ENCODE results near the gene UROS.
A peak's percentile ranks its signal among the peaks of the same experiment; 100 is the strongest.

Gene UROS

GRCh38 chr10:125788156-125789034 is 34.7 kb downstream of the UROS start:
- DNase-seq (ENCODE audit: low spot score) = no peak

- DNase-seq (ENCODE audit: low spot score) = no peak
These were observed 37.3 kb downstream of the UROS start for GRCh38 chr10:125785791-125786190.

DNA sequence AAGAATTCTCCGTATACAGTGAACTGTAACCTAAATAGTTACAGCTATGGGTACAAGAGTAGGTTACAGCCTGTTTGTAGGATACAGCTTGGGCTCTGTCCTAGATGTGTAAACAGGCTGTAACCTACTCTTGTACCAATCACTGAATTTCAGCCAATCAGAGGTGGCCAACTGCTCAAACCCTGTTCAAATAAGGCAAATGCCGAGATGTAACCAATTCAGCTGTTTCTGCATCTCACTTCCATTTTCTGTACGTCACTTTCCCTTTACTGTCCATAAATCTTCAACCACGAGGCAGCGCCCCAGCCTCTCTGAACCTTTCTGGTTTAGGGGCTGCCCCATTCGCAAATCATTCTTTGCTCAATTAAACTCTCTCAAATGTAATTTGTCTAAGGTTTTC is 39.1 kb downstream of the UROS start:
- DNase-seq (ENCODE audit: low spot score) = no peak

GRCh38 chr10:125783408-125783807 is 39.6 kb downstream of the UROS start:
- no peak for DNase-seq (ENCODE audit: low spot score)

- no peak for DNase-seq (ENCODE audit: low spot score)
These were observed 40.4 kb downstream of the UROS start for GRCh38 chr10:125782616-125783015.

- no peak for DNase-seq (ENCODE audit: low spot score)
These were observed 41.0 kb downstream of the UROS start for GRCh38 chr10:125782054-125782453.

GRCh38 chr10:125781374-125781773 is 41.7 kb downstream of the UROS start:
- DNase-seq (ENCODE audit: low spot score) = no peak

- no peak for DNase-seq (ENCODE audit: low spot score)
These were observed 43.4 kb downstream of the UROS start for GRCh38 chr10:125779403-125780327.

DNA sequence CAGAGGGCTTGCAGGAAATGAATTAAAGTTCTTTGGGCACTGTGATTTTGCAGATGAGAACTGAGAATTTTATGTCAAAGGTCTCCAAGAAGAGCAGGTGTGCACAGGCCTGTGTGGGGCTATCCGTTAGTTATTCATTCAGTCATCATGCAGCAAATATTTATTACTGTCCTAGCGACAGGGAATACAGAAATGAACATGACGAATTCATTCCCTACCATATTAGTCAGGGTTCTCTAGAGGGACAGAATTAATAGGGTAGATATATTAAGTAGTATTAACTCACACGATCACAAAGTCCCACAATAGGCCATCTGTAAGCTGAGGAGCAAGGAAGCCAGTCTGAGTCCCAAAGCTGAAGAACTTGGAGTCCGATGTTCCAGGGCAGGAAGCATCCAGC is 44.5 kb downstream of the UROS start:
- DNase-seq (ENCODE audit: low spot score) = no peak

GRCh38 chr10:125777806-125778205 is 45.3 kb downstream of the UROS start:
- DNase-seq (ENCODE audit: low spot score) = no peak

DNA sequence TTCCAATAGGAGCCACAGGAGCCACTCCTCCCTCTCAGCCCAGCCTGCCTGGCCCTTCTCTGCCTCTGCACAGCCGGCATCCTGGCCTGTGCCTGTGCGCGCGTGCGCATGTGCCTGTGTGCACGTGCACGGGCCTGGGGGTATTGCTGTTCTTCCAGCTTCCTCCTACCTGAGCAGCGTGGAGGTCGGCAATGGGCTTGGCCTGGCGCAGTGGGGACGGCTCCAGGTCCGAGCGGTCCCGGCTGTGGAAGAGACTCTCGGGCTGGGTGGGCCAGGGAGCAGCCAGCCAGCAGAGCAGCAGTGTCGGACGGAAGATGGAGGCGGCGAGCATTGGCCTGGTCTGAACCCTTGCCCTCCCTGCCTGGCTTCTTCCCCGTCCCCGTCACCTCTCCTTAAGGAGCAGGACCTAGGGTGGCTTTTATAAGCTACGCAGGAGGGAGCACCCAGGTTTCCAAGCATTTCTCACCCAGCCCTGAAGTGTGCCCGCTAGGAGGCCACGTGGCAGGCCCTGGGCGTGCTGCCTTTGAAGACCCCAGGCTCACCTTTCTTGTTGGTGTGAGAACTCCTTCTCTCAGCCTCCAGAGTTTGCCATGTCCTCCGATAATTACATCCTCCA is 47.5 kb downstream of the UROS start, which contains the start of gene MMP21:
TSS of gene MMP21 (minus strand) at position 331 of the 616 bp plus-strand sequence. CDS start at position 331, 0 bp downstream.
- no peak for DNase-seq (ENCODE audit: low spot score)

DNA sequence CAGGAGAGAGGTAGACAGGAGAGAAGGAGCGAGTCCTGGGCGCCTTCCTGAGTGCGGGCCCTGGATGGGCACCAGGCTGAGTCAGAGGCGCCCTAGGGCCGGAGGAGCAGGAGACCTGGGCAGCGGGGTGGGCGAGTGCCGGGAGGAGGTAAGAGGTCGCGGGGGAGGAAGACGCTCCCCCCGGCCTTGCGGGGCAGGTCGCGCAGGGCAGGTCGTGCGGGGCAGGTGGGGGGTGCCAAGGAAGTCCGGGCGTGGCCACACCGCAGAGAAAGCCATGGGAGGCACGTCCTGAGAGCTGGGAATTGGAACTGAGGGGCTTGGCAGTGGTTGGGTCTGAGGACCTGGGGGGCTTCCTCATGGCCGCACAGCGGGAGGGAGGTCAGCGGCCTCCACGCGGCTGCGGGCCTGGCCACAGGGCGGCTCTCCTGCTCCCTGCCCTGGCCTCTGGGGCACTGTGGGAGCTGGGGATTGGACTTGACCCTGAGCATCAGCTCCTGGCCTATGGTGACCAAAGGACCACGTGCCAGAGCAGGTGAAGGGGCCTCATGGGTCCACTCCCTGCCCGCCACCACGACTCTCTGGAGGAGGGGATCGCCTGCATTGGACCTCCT is 48.4 kb downstream of the UROS start:
- DNase-seq (ENCODE audit: low spot score) = no peak

- DNase-seq (ENCODE audit: low spot score) = no peak
These were observed 49.1 kb downstream of the UROS start for GRCh38 chr10:125773687-125774543.

GRCh38 chr10:125772864-125773180 is 50.2 kb downstream of the UROS start:
- DNase-seq (ENCODE audit: low spot score) = no peak

DNA sequence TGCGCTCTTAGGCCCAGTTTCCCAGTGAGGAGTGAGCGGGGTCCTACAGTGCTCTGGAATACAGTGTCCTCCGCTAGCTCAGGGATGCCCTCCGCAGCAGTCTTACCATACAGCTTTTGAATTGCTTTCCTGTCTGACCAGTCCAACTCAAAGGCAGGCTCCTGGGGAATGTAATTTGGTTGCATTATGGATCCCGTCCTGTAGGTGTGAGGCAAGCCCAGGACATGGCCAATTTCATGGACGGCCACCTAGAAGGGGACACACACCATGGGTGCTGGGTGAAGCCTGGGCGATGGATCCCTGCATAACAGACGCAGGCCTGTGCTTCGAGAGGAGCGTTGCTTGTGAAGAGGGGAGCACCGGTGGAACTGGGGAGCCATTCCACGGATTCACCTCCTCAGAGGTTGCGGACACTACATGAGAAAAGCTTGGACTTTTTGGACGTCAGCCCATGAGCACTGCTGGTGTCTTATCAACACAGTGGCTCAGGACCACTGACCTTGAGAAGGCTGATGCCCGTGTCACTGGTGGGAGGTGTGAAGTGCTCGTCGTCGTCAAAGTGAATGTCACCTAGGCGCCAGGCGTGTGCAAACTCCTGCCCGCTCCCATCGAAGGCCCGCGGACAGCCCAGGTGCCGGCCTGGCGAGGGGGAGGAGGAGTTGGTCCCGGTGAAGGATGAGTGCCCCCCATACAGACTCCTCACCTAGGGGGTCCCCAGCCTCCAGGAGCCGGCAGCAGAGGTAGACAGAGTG is 50.8 kb downstream of the UROS start:
- no peak for DNase-seq (ENCODE audit: low spot score)

DNA sequence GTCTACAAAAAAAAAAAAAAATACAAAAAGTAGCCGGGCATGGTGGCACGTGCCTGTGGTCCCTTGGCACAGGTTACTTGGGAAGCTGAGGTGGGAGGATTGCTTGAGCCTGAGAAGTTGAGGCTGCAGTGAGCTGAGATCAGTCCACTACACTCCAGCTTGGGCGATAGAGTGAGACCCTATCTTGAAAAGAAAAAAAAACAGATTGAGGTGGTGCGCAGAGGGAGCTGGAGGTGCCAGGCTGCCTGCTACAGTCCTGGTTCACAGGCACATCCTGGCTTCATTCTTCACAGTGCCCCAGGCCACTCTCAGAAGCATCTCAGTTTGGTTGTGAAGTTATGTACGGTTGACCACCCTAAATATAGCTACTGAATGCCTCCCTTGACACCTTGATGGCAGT is 52.2 kb downstream of the UROS start:
- DNase-seq (ENCODE audit: low spot score) = no peak

- DNase-seq (ENCODE audit: low spot score) = no peak
These were observed 53.9 kb downstream of the UROS start for GRCh38 chr10:125769175-125769574.

GRCh38 chr10:125768219-125768855 is 54.7 kb downstream of the UROS start:
- DNase-seq (ENCODE audit: low spot score) = peak; percentile 49

GRCh38 chr10:125766511-125766910 is 56.5 kb downstream of the UROS start:
- DNase-seq (ENCODE audit: low spot score) = no peak

DNA sequence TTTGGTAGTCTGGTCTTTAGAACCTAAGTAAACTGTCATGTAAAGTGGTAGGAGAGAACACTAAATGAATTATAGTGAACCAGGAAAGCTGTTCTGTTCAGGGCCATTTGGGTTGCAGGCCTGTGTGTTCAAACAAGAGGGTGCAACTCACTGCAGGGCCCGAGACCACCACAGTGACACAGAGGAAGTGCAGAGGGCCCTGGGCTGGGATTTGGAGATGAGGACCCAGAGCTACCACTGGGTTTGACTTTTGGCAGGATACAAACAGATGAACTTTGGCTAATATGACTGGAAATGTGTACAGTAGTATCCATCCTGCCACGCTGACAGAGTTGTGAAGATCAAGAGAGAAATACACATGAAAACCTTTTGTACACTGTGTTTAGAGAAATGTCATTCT is 57.2 kb downstream of the UROS start:
- no peak for DNase-seq (ENCODE audit: low spot score)

Data from putamen (tissue), 1 donor.